GM18520 (cell line): ENCODE data around the gene TUBB2A.

ENCODE experiments used
- ATAC-seq: cut with Tn5 transposase; IDR thresholded peaks from one replicate; pipeline ENCODE4 v1.9.1; 2021; ENCODE audit not compliant: unreplicated experiment

TUBB2A gene

DNA sequence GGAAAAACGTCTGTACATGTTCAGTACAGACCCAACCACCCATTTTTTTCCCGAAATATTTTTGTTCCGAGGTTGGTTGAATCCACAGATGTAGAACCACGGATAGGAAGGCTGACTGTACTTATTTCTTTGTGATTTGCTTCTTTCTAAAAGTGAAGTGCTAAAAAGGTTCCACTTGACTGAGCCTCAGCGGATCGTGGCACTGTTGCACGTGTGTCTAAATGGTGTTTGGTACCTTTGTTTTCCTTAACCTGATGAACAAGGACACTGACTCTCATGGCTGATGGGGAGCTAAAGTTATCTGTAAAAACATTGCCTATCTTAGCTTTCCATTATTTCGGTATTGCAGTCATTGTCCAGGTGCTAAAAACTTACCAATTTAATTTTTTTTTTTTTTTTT, 32.7 kb downstream of the TUBB2A start:
- ATAC-seq, result no peak

DNA sequence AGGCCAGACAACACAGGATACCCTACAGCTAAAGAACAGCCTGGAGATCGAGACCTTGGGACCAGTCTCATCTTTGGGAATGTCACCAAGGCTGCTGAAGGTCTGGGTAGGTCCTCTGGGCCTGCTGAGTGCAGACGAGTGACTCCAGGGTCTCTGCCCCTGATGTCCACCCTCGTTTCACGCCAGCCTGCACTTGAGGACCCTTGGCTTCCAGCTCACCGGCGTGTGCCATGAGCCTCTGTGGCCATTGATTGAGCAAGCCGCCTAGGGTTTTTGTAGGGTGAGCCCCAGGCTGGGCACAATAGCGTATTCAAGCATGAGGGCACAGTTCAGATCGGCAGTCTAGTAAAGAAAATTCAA, 34.5 kb downstream of the TUBB2A start:
- ATAC-seq, result no peak

DNA sequence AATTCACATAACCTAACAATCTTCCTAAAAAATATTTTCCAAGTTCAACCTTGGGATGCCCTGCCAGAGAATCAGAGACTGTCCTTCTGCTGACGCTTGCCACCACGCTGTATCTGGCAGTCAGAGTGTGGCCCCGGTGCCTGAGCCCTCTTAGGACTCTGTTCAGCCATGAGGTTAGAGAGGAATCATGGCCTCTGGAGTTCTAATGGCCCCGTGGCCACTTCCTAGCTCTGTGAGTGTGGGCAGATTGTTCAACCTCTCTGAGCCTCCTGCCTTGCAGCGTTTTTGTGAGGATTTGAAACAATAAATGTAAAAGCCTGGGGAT, 36.6 kb downstream of the TUBB2A start:
- ATAC-seq, result no peak

DNA sequence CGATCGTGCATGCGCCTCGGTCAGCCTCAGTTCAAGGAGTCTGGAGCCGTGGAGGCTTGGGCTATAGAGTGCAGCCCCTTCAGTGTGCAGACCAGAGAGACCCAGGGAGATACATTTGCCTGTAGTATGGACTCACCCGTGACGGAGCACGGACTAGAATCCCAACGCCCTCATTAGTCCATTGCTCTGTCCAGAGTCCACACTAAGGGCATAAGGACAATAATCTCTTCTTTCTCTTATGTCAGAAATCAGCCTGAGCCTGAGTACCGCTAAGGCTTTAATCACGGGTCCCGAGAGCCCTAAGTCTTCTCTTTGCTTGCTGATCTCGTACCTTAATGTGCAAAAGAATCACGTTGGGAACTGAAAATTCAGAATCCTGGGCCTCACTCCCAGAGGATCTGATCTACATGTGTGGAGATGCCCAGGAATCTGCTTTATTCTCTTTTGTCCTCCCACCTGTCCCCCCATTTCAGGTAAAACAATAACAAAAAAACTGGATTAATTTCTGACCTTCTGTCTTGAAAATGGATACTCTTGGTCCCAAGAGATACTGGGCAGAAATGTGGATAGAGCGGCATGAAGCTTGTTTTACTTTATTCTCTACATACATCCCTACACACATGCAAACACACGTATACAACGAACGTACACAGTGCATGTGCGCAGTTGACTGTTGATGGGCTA, 38.2 kb downstream of the TUBB2A start:
- no peak for ATAC-seq

DNA sequence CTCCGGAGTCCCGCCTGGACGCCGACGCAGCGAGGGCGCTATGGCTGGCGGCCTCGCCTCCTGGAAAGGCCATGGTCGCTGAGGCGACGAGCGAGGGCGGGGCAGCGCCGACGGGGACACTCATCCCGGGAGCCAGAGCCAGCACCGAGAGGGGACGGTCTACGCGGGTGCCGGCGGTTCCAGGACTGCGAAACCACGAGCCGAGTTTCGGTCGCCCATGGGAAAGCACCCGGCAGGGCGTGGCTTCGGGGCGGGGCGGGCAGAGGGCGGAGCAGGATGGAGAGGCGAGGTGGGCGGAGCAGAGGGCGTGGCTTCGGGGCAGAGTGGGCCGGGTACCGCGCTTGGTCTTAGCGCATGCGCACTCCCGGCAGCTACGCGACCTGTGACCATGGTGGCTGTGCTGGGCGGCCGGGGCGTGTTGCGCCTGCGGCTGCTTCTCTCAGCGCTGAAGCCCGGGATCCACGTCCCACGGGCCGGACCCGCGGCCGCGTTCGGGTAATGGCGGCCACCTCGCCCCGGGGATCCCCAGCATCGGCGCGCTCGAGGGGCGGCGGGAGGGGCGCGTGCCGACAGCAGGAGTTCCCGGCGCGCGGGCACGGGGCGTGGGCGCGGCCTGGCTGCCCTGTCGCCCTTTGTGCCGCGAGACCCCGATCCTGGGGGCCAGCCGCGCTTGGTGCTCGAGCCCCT, 38.8 kb downstream of the TUBB2A start, which contains the start of gene BPHL:
TSS of gene BPHL (plus strand) at position 359 of the 687 bp plus-strand sequence. CDS start at position 389, 30 bp downstream.
- peak; percentile 69 for ATAC-seq

DNA sequence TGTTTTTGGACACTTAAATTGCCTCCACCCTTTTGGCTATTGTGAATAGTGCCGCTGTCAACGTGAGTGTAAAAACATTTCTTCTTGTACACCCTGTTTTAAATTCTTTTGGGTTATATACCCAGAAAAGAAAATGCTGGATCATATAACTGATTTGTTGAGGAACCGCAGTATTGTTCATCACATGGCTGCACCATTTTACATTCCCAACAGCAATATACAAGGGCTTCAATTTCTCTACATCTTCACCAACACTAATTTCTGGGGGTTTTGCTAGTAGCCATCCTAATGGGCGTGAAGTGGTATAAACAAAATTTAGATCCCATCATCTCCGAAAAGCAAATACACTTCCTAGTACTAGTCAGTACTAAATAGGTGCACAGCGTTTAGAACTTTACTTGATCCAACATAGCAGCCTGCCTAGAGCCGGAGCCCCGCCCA, 39.4 kb downstream of the TUBB2A start:
- ATAC-seq, result no peak

DNA sequence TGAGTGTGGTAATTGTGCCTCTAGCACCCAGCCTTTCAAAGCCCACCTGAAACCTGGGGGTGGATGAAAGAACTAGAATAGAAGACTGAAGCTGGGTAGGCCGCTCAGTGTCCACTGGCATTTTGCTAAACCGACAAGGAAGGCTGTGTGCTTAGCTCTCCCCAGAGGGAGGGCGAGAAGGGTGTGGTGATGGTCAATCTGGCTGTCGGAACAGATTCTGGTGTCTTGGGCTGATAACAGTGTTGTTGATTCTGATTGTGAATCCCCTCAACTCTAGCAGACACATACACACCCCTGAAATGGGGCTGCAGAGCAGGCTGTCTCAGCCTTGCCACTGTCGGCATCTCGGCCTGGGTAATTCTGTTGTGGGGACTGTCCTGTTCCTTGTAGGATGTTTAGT, 43.0 kb downstream of the TUBB2A start:
- ATAC-seq, result no peak

DNA sequence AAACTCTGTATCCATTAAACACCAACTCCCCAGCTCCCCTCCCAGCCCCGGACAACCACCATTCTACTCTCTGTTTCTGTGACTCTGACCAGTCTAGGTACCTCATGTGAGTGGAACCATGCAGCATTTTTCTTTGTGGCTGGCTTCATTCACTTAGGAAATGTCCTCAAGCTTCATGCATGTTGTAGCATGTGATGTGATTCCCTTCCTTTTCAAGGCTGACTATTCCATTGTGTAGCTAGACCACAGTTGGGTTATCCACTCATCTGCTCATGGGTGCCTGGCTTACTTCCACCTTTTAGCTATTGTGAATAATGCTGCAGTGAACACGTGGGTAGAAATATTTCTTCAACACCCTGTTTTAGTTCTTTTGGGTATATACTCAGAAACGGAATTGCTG, 47.6 kb downstream of the TUBB2A start:
- no peak for ATAC-seq

DNA sequence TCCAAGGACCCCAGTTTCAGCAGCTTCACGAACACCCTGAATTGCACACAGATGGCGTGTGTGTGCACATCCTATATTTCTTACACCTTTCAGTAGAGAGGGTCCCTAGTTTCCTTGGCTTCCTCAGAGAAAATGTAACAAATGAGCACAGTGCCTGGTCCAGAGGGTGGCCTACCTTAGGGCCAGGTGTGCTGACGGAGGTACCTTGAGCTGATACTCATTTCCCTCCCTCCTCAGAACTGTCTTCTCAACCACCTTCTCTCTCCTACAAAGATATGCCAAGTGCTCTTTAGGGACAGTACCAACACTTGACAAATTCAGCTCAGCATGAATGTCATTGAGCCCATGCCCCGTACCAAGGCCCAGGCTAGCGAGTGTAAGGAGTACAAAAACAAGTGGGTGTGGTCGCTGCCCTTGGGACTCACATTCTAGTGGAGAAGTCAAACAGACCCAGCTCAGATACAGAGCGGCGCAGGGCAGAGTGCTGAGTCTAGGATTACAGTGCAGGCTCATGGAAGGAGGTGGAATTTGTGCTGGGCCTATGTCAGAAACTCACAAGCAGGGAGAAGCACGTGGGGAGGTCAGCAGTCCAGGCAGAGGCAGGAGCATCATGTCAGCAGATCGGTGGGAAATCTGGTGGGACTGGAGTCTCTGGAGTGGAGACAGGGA, 48.5 kb downstream of the TUBB2A start:
- no peak for ATAC-seq
